HCT116 (cell line): ENCODE data around the gene ZNF474. TPM values are rescaled to one million over a fixed set of nuclear protein-coding genes. Genes with fewer than 3 reads are reported as not detected.

Experiments used
- ATAC-seq: fragments of 200-7000 bp; cut with Tn5 transposase; 2 replicates; pipeline ENCODE4 v1.9.1; 2020; ENCODE audit warnings: mild to moderate bottlenecking, moderate library complexity
- BruUV-seq: library from RNA; stranded (reverse); fragments of 400-500 nt; replicated peaks from 2 replicates; lab custom pipeline; 2021; lab: Mats Ljungman, UMichigan
- CTCF ChIA-PET: fragments of 300-600 bp; sonication (Branson Sonifier 250); formaldehyde crosslinking; loops from one replicate; lab custom pipeline; 2021; ENCODE audit warnings: antibody characterized with exemption; lab: Charles Lee
- POLR2A ChIA-PET: fragments of 300-600, 350-600 bp; sonication (Branson Sonifier 250); formaldehyde crosslinking; loops from one replicate; lab custom pipeline; 2021; ENCODE audit warnings: antibody characterized with exemption; lab: Charles Lee
- RAD21 ChIA-PET, 2 experiments: fragments of 300-600 bp; sonication (Branson Sonifier 250); formaldehyde crosslinking; loops; one replicate each; lab custom pipeline; 2023; ENCODE audit warnings: low total read pairs in 2 of 2; ENCODE audit not compliant: uncharacterized antibody in 2 of 2, unreplicated experiment in 2 of 2, low non-redundant PET in 1 of 2; lab: Charles Lee
- DNase-seq: peaks from one replicate; pipeline ENCODE4 v3.0.0-alpha.2; 2010; ENCODE audit warnings: low read depth, low spot score
- H2AFZ ChIP-seq: fragments of 200-600 bp; shearing (Covaris generic), sonication (generic); 2 replicates; pipeline ENCODE4 v1.6.1; 2017; ENCODE audit warnings: low read depth, mixed run types, mixed read lengths, antibody characterized with exemption, low read length; ENCODE audit not compliant: poor library complexity, severe bottlenecking
- H3K27ac ChIP-seq: 2 replicates; pipeline ENCODE4 v1.5.1; 2012; ENCODE audit warnings: low read depth, low read length
- H3K27me3 ChIP-seq: fragments of 200-600 bp; sonication (generic); 2 replicates; pipeline ENCODE4 v1.6.1; 2016; ENCODE audit warnings: mixed run types, low read length, mixed read lengths; ENCODE audit not compliant: insufficient read depth
- H3K36me3 ChIP-seq, 2 experiments: fragments of 200-500 bp in 1 of 2; fragments of 200-600 bp in 1 of 2; sonication (Bioruptor generic) in 1 of 2; sonication (generic) in 1 of 2; 2 replicates each; pipeline versions ENCODE4 v1.5.1 to v1.6.1; 2014 to 2016; ENCODE audit warnings: low read length in 2 of 2, inconsistent platforms in 1 of 2, mixed read lengths in 1 of 2, mixed run types in 1 of 2; ENCODE audit not compliant: insufficient read depth in 2 of 2, control insufficient read depth in 1 of 2
- H3K4me1 ChIP-seq, 2 experiments: fragments of 200-600 bp in 1 of 2; sonication (generic) in 1 of 2; 2 replicates each; pipeline versions ENCODE4 v1.5.1 to v1.6.1; 2012 to 2017; ENCODE audit warnings: low read length in 2 of 2, inconsistent platforms in 1 of 2, mild to moderate bottlenecking in 1 of 2, mixed read lengths in 1 of 2, mixed run types in 1 of 2, moderate library complexity in 1 of 2; ENCODE audit not compliant: insufficient read depth in 2 of 2, control insufficient read depth in 1 of 2
- H3K4me2 ChIP-seq: fragments of 200-600 bp; sonication (generic); 2 replicates; pipeline ENCODE4 v1.6.1; 2017; ENCODE audit warnings: mixed run types, low read length, mixed read lengths
- H3K4me3 ChIP-seq, 2 experiments: fragments of 200-600 bp in 1 of 2; sonication (generic) in 1 of 2; replicated peaks in 1 of 2; 2 replicates each; pipeline ENCODE4 v1.5.1; 2011 to 2016; ENCODE audit warnings: low read length in 2 of 2, control low read depth in 1 of 2, low read depth in 1 of 2, mild to moderate bottlenecking in 1 of 2, mixed read lengths in 1 of 2, mixed run types in 1 of 2
- H3K79me2 ChIP-seq: fragments of 200-600 bp; sonication (generic); 2 replicates; pipeline ENCODE4 v1.6.1; 2017; ENCODE audit warnings: mild to moderate bottlenecking, mixed run types, low read length, moderate library complexity, mixed read lengths; ENCODE audit not compliant: insufficient read depth
- H3K9ac ChIP-seq: fragments of 200-600 bp; sonication (generic); 2 replicates; pipeline ENCODE4 v1.6.1; 2016; ENCODE audit warnings: low read length, mixed read lengths
- H3K9me2 ChIP-seq: fragments of 200-600 bp; sonication (generic), shearing (Covaris generic); 2 replicates; pipeline ENCODE4 v1.6.1; 2017; ENCODE audit warnings: mixed run types, mild to moderate bottlenecking, moderate library complexity; ENCODE audit not compliant: insufficient read depth
- H3K9me3 ChIP-seq, 2 experiments: fragments of 200-500 bp in 1 of 2; fragments of 200-600 bp in 1 of 2; sonication (Bioruptor generic) in 1 of 2; sonication (generic) in 1 of 2; 2 replicates each; pipeline ENCODE4 v1.6.1; 2014 to 2017; ENCODE audit warnings: low read length in 2 of 2, mixed read lengths in 2 of 2, inconsistent platforms in 1 of 2, low read depth in 1 of 2, mild to moderate bottlenecking in 1 of 2, mixed run types in 1 of 2, moderate library complexity in 1 of 2; ENCODE audit not compliant: control insufficient read depth in 1 of 2, insufficient read depth in 1 of 2
- H4K20me1 ChIP-seq: fragments of 200-600 bp; sonication (generic), shearing (Covaris generic); 2 replicates; pipeline ENCODE4 v1.6.1; 2017; ENCODE audit warnings: mixed run types, mild to moderate bottlenecking, moderate library complexity; ENCODE audit not compliant: insufficient read depth
- CBX3 ChIP-seq: IDR thresholded peaks from 2 replicates; pipeline ENCODE4 v1.6.1; 2012; ENCODE audit warnings: low read depth
- EZH2 ChIP-seq: fragments of 200-600 bp; sonication (generic); IDR thresholded peaks from 2 replicates; pipeline ENCODE4 v1.6.1; 2017; ENCODE audit warnings: antibody characterized with exemption, mixed run types
- RAD21 ChIP-seq: IDR thresholded peaks from 2 replicates; pipeline ENCODE4 v1.6.1; 2012; ENCODE audit warnings: low read depth, mild to moderate bottlenecking
- SP1 ChIP-seq: IDR thresholded peaks from 2 replicates; pipeline ENCODE4 v1.6.1; 2012; ENCODE audit warnings: low read depth
- TCF7L2 ChIP-seq: IDR thresholded peaks from 2 replicates; pipeline ENCODE4 v1.7.0; 2011; ENCODE audit warnings: borderline replicate concordance, inconsistent platforms; ENCODE audit not compliant: insufficient read depth, insufficient read length; ENCODE audit errors: extremely low read depth
- ZNF274 ChIP-seq: fragments of 200-500 bp; sonication (Bioruptor generic); IDR thresholded peaks from 2 replicates; pipeline ENCODE4 v1.6.1; 2014; ENCODE audit warnings: mild to moderate bottlenecking, low read depth, low read length, inconsistent platforms
- intact Hi-C: fragments of 100-400 bp; cut with micrococcal nuclease; formaldehyde crosslinking; loops from 2 replicates; pipeline ENCODE4 v1.10.0; 2022
- total RNA-seq: library from RNA; stranded (reverse); gene quantifications from one replicate; pipeline ENCODE4 v1.2.1, GENCODE V29; 2021; ENCODE audit not compliant: unreplicated experiment
- TF ChIP-seq, protein P1 (sequence below): IDR thresholded peaks from 2 replicates; pipeline ENCODE4 v1.6.1; 2012; ENCODE audit warnings: low read depth
- TF ChIP-seq, protein P2 (sequence below): IDR thresholded peaks from 2 replicates; pipeline ENCODE4 v1.6.1; 2011; ENCODE audit warnings: mild to moderate bottlenecking, low read length, moderate library complexity; ENCODE audit not compliant: insufficient replicate concordance; ENCODE audit errors: extremely low read depth
- TF ChIP-seq, protein P3 (sequence below): IDR thresholded peaks from 2 replicates; pipeline ENCODE4 v1.6.1; 2012

Gene ZNF474
- total RNA-seq, 1 experiment from 2014 or later, result 0.37 TPM

DNA sequence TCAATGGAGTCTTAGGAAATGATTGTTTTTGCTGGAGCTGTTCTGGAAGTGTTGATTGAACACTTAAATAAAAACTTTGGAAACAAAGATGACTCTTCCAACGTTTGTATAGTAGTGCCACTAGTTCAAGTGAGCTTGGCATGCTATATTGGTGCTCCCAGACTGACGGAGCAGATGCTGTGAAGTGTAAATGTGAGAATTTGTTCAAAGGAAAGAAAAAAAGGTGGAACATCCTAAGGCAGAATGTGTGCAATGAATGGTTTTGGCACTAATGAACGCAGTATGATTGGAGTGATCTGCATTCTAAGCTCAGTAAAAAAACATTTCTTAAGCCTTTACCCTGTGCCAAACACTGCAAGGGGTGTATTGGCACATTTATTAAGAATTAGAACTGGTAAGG lies 69.8 kb downstream of the ZNF474 start:
- H3K4me2 ChIP-seq, result no peak overlapping the region
- no peaks in the 10 kb centered on the region for H3K27me3 ChIP-seq
- no peaks in the 10 kb centered on the region for H3K4me1 ChIP-seq
- H3K9ac ChIP-seq, result no peak overlapping the region
- no peaks in the 10 kb centered on the region for H4K20me1 ChIP-seq
- no peaks in the 10 kb centered on the region for H3K79me2 ChIP-seq
- no TSS peak for BruUV-seq
- intact Hi-C loops, result no loop called here
- no peaks in the 10 kb centered on the region for H3K36me3 ChIP-seq
- ChIA-PET CTCF (no interaction called here), POLR2A (no interaction called here), RAD21 (no interaction called here)
- H2AFZ ChIP-seq, result no peak overlapping the region
- H3K27ac ChIP-seq, result no peak overlapping the region
- no peaks in the 10 kb centered on the region for H3K9me3 ChIP-seq
- no peak for ATAC-seq
- TF ChIP-seq, protein P1, sequence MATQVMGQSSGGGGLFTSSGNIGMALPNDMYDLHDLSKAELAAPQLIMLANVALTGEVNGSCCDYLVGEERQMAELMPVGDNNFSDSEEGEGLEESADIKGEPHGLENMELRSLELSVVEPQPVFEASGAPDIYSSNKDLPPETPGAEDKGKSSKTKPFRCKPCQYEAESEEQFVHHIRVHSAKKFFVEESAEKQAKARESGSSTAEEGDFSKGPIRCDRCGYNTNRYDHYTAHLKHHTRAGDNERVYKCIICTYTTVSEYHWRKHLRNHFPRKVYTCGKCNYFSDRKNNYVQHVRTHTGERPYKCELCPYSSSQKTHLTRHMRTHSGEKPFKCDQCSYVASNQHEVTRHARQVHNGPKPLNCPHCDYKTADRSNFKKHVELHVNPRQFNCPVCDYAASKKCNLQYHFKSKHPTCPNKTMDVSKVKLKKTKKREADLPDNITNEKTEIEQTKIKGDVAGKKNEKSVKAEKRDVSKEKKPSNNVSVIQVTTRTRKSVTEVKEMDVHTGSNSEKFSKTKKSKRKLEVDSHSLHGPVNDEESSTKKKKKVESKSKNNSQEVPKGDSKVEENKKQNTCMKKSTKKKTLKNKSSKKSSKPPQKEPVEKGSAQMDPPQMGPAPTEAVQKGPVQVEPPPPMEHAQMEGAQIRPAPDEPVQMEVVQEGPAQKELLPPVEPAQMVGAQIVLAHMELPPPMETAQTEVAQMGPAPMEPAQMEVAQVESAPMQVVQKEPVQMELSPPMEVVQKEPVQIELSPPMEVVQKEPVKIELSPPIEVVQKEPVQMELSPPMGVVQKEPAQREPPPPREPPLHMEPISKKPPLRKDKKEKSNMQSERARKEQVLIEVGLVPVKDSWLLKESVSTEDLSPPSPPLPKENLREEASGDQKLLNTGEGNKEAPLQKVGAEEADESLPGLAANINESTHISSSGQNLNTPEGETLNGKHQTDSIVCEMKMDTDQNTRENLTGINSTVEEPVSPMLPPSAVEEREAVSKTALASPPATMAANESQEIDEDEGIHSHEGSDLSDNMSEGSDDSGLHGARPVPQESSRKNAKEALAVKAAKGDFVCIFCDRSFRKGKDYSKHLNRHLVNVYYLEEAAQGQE, result no peak
- no peak for TF ChIP-seq SP1
- TF ChIP-seq ZNF274, result no peak
- TF ChIP-seq TCF7L2, result no peak
- TF ChIP-seq RAD21, result no peak
- TF ChIP-seq, all 23 proteins: peak for 0
- DNase-seq, result no peak
- no peak overlapping the region for H3K4me3 ChIP-seq
- no peaks in the 10 kb centered on the region; the same call in 1 of the 2 replicates for H3K9me2 ChIP-seq

DNA sequence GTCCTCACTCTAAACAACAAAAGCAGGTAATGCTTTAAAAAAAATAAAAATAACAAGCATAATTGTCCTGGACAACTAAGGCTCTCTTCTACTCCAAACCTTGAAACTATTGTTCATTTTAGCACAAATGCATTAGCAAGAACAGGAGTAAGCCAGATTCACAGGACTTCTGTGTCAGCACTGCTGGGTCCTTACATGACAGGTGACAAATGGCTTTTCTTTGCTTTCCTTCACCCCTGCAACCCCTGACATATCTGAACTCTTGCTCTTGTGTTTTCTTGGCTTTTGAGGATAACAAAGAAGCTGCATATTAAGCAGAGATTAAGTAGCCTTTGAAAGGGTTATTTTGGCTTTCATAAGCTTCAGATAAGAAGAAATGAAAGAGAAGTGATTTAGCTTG lies 71.1 kb downstream of the ZNF474 start:
- H3K27ac ChIP-seq, result no peak overlapping the region
- POLR2A ChIA-PET, result no interaction called here
- H3K9ac ChIP-seq, result no peak overlapping the region
- CTCF ChIA-PET, result no interaction called here
- no peaks in the 10 kb centered on the region; the same call in 1 of the 2 replicates for H3K9me2 ChIP-seq
- TF ChIP-seq, protein P2, sequence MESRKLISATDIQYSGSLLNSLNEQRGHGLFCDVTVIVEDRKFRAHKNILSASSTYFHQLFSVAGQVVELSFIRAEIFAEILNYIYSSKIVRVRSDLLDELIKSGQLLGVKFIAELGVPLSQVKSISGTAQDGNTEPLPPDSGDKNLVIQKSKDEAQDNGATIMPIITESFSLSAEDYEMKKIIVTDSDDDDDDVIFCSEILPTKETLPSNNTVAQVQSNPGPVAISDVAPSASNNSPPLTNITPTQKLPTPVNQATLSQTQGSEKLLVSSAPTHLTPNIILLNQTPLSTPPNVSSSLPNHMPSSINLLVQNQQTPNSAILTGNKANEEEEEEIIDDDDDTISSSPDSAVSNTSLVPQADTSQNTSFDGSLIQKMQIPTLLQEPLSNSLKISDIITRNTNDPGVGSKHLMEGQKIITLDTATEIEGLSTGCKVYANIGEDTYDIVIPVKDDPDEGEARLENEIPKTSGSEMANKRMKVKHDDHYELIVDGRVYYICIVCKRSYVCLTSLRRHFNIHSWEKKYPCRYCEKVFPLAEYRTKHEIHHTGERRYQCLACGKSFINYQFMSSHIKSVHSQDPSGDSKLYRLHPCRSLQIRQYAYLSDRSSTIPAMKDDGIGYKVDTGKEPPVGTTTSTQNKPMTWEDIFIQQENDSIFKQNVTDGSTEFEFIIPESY, result no peak
- TF ChIP-seq CBX3 (no peak), SP1 (no peak), EZH2 (no peak)
- TF ChIP-seq, protein P3, sequence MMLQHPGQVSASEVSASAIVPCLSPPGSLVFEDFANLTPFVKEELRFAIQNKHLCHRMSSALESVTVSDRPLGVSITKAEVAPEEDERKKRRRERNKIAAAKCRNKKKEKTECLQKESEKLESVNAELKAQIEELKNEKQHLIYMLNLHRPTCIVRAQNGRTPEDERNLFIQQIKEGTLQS, result no peak
- H3K9me3 ChIP-seq, result no peaks in the 10 kb centered on the region
- H3K4me2 ChIP-seq, result no peak overlapping the region
- no peaks in the 10 kb centered on the region for H3K36me3 ChIP-seq
- intact Hi-C loops, result no loop called here
- no peak for DNase-seq
- no TSS peak for BruUV-seq
- RAD21 ChIA-PET, result no interaction called here
- H2AFZ ChIP-seq, result no peak overlapping the region
- H3K4me1 ChIP-seq, result no peaks in the 10 kb centered on the region
- no peak overlapping the region for H3K4me3 ChIP-seq
- no peaks in the 10 kb centered on the region for H3K79me2 ChIP-seq
- no peaks in the 10 kb centered on the region for H3K27me3 ChIP-seq
- no peak for ATAC-seq
- no peaks in the 10 kb centered on the region for H4K20me1 ChIP-seq
